GM18858 (cell line): ENCODE data around the gene MYO1D.
"Not testable (repeated sequence)": the region's sequence is repeated elsewhere in the genome, so short reads cannot be mapped to it uniquely, and the experiment has no call there.

Source experiments
- ATAC-seq: cut with Tn5 transposase; IDR thresholded peaks from one replicate; pipeline ENCODE4 v1.9.1; 2021; ENCODE audit not compliant: unreplicated experiment

The MYO1D gene

DNA sequence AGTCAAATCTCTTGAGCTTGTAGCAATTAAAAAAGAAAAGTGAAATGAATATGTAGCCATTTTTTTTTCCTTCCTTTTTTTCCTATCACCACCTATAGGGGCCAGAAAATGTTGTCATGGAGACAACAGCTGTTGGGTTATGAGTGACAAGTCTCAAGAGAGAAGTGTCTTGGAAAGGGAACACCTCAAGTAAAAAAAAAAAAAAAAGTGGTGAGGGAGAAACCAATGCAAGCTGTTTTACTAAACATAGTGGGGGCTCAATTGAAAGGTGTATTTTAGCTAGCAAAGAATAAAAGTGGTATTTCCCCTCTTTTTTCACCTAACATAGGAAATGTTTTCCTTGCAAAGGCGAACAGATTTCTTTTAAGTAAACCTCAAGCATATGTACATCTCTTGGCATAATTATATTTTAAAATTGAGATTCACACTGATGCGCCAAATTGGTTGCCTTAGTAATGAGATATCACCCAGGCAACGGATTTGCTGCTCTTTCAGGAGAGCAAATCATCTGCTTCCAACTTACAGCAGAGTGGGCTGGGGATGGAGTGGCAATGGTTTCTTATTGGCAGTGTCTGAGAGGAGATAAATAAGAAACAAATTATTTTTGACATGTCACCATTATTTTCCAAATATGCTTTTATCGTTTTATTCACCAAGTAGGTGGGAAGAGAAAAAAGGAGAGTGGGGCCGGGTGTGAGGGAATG is 183.6 kb downstream of the MYO1D start:
- ATAC-seq: no peak

- ATAC-seq: no peak
These were observed 184.7 kb downstream of the MYO1D start for GRCh38 chr17:32692179-32692578.

GRCh38 chr17:32689348-32689747 is 187.6 kb downstream of the MYO1D start:
- ATAC-seq: no peak

- ATAC-seq: no peak
These were observed 188.7 kb downstream of the MYO1D start for GRCh38 chr17:32688221-32688620.

DNA sequence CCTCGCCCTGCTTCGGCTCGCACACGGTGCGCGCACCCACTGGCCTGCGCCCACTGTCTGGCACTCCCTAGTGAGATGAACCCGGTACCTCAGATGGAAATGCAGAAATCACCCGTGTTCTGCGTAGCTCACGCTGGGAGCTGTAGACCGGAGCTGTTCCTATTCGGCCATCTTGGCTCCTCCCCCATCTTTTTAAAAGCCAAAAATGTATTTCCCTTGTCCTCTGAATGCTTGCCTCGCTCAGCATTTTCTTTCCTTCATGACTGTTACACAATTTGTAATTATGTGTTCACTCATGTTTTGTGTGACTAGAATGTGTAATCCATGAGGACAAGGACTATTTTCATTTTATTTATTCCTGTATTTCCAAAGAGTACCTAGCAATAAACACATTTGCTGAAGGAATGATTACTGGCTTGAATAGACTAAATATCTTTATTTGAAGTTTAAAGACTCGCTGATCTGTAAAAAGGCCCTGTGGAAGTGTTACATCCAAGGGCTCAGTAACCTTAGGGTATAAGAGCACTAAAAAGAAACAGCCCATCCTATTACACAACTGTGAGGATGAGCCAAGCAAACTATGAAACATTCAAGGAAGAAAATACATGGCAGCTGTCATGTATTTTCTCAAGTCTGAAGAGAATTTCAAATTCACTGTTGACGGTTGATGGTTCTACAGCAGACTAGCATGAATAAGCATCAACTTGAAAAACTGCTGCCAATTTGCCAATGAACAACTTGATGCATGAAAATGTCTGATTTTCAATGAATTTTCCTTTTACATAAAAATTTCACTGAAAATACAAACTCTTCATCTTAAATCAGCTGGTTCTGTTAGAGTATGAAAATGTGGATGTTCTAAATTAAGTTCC is 192.6 kb downstream of the MYO1D start:
- no peak for ATAC-seq

- no peak for ATAC-seq
These were observed 203.0 kb downstream of the MYO1D start for GRCh38 chr17:32673964-32674363.

GRCh38 chr17:32672711-32673110 is 204.2 kb downstream of the MYO1D start:
- ATAC-seq: no peak

DNA sequence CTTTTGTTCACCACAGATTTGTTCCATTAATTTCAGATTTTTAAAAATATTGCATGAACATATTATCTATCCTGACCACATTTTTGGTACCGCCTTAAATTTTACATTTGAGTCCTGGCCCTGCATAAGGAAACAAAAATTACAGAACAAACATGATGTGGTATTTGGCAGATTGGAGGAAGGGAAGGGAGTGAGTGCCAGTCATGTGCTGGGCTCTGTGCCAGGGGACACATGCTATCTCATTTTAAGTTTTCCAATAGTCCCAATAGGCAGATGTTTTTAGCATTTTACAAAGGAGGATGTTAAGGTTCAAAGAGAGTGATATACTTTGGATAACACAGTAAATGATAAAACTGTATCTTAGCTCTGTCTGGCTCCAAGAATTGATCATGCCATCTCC is 205.0 kb downstream of the MYO1D start:
- no peak for ATAC-seq

- no peak for ATAC-seq
These were observed 211.9 kb downstream of the MYO1D start for GRCh38 chr17:32664936-32665583.

- ATAC-seq: no peak
These were observed 216.4 kb downstream of the MYO1D start for GRCh38 chr17:32660496-32660985.

- no peak for ATAC-seq
These were observed 217.5 kb downstream of the MYO1D start for GRCh38 chr17:32659419-32659842.

GRCh38 chr17:32658470-32659418 is 218.2 kb downstream of the MYO1D start:
- ATAC-seq: no peak

DNA sequence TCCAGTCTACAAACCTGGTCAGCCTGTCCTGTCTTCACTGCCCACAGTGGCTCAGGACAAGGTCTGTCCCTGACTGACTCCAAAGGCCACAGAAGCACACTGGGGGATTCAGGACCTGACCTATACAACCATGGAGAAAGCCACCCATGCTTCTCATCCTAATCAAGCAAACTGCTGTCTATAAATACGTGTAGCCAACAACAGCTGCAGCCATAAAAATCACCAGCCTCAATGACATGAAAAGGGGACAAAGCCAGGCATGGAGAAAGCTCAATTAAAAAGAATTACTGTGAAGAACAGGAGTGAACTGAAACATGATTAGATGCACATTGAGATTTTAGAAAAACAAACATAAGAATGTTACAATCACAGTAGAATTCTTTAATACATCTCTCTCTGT is 220.0 kb downstream of the MYO1D start:
- ATAC-seq: no peak

DNA sequence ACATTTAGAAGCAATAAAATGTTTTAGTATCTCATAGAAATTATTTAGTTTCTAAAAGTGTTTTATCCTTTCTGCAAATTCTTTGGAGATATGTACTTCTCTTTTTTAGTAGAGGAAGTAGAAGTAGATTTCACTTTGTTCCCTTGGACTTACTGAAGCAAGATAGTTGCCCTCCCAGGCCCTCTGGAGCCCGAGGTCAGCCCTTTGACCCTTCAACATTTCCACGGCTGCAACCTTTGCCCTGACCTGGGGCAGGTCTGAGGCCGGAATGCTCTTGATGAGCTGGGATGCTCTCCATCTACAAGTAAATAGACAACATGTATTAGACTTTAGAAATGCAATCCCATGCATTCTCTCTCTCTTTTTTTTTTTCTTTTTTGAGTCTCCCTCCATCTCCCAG is 222.6 kb downstream of the MYO1D start:
- no peak for ATAC-seq

DNA sequence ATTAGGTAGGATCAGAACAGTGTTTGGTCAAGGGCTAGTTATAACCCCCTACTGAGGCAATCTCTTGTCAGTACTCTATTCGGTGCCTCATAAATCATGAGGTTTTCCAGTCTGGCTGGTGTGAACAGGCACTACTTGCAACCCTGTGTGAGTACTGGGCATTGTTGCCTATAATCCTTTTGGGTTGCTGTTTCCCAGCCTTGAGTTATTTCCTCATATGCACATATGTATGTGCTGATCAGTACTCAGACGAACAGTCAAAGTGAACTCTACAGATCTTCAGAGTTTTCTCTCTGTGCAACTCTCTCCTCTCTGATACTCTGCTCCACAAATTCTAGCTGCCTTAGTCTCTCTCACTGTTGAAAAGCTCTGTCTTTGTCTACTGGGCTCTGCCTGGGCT is 225.8 kb downstream of the MYO1D start:
- no peak for ATAC-seq

DNA sequence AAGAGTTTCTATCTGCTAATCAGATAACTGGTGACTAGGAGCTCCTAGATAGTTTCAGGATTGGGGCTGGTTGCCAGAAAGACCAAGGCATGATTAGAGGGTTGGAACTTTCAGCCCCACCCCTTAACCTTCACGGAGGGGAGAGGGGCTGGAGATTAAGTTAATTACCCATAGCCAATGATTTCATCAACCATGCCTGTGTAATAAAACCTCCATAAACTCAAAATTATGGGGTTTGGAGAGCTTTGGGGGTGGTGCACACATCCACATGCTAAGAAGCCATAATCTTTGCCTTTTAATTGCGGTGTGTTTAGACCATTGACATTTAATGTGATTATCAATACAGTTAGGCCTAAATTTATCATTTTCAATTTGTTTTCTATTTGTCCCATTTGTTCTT is 228.5 kb downstream of the MYO1D start:
- ATAC-seq: no peak

GRCh38 chr17:32646941-32647340 is 230.0 kb downstream of the MYO1D start:
- ATAC-seq: no peak

- ATAC-seq: not testable (repeated sequence)
These were observed 235.4 kb downstream of the MYO1D start for GRCh38 chr17:32641514-32641913.

DNA sequence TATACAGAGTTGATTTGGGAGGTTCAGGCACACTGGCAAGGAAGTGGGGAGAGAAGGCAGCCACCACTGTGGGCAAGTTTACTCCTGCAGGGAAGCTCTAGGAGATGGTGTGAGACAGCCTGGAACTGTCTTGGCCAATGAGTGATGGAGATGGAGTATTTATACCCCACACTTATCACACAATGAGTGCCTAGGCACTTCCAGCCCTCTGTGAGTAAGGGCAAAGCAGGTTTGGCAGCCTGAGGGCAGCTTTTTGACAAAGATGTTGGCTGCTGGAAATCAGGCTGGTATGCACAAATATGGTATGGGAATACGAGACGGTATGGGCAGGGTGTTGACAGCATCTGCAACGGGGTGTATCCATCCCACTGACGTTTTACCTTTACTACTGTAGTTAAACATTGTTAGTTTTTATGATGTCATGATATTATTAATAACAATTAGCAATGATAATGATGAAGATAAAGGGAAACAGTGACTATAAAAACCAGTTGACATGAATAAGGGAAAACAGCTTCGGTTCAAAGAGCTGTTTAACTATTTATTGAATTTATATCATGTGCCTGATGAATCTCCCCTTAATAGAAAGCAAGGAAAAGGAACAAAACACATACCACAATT is 240.2 kb downstream of the MYO1D start:
- ATAC-seq: no peak

DNA sequence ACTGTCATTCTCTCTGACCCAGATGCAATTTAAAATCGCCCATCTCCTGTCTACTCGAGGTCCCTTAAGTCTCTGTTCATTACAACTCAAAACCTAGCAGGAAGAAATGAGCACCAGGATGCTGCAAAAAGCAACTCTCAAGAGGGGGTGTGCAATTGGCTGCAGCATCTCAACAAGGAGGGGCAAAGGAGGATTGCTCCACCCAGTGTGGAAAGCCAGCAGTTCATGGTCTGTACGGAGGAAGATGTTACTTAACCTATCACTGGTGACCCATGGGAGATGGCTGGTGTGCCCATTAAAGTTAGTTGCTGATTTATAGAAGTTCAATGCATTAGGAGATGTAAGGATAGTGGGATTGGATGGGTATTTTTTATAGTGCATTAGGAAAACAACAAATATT is 242.8 kb downstream of the MYO1D start:
- ATAC-seq: no peak
